Activated T-cell treated with anti-CD3 and anti-CD28 coated beads, Interleukin-2, amount 50 U/mL, for 4 hours (primary cell): ENCODE measurements around the gene SON. TPM values are rescaled to one million over a fixed set of nuclear protein-coding genes. Genes with fewer than 3 reads are reported as not detected.
"Not testable (repeated sequence)": the region's sequence is repeated elsewhere in the genome, so short reads cannot be mapped to it uniquely, and the experiment has no call there.

Experiments used
- ATAC-seq, 2 donors: fragments of 200-7000 bp; cut with Tn5 transposase; one replicate each; pipeline ENCODE4 v1.10.0; 2021
- DNase-seq: peaks from one replicate; pipeline ENCODE4 v3.0.0-alpha.2; 2020
- H3K27me3 Mint-ChIP-seq: one replicate; pipeline ENCODE4 v1.8.0; 2021; ENCODE audit warnings: low read depth, mixed read lengths
- H3K36me3 Mint-ChIP-seq: one replicate; pipeline ENCODE4 v1.8.0; 2022; ENCODE audit warnings: mixed read lengths; ENCODE audit not compliant: insufficient read depth
- H3K4me1 Mint-ChIP-seq: one replicate; pipeline ENCODE4 v1.8.0; 2021; ENCODE audit warnings: low read depth, mixed read lengths
- H3K4me3 Mint-ChIP-seq: one replicate; pipeline ENCODE4 v1.8.0; 2021; ENCODE audit warnings: mild to moderate bottlenecking, moderate library complexity, mixed read lengths
- H3K9me3 Mint-ChIP-seq: one replicate; pipeline ENCODE4 v1.8.0; 2021; ENCODE audit warnings: mixed read lengths
- total RNA-seq, 3 donors: library from RNA; stranded (reverse); gene quantifications; one replicate each; pipeline ENCODE4 v1.2.1, GENCODE V29; 2021

The SON gene
- 100 to 1,000 TPM; 322 to 350 (median 332) TPM for total RNA-seq

- peak; percentile 92 to 95 for ATAC-seq
- peaks cover 36% of the 10 kb centered on the region for H3K4me1 Mint-ChIP-seq
- H3K27me3 Mint-ChIP-seq = no peaks in the 10 kb centered on the region
- H3K9me3 Mint-ChIP-seq = no peaks in the 10 kb centered on the region
- DNase-seq = peak; percentile 95
- peaks cover 1% of the 10 kb centered on the region for H3K36me3 Mint-ChIP-seq
- peak within 1 kb of the TSS; percentile 99 for H3K4me3 Mint-ChIP-seq
Measured at GRCh38 chr21:33542640-33543504, at the start of gene SON. TSS of gene SON (plus strand) at chr21:33543038. CDS start at chr21:33543093, 55 bp downstream.

- Mint-ChIP-seq H3K9me3 (no peaks in the 10 kb centered on the region), H3K4me3 (no peak overlapping the region), H3K4me1 (peaks cover 10% of the 10 kb centered on the region), H3K27me3 (no peaks in the 10 kb centered on the region), H3K36me3 (no peaks in the 10 kb centered on the region)
- ATAC-seq (no peak), DNase-seq (no peak)
Measured at GRCh38 chr21:33493756-33494155, 49.1 kb upstream of the SON start.

- no peak for DNase-seq
- H3K9me3 Mint-ChIP-seq = no peaks in the 10 kb centered on the region
- no peak overlapping the region for H3K4me3 Mint-ChIP-seq
- H3K4me1 Mint-ChIP-seq = peaks cover 9% of the 10 kb centered on the region
- H3K27me3 Mint-ChIP-seq = no peaks in the 10 kb centered on the region
- ATAC-seq = no peak
- H3K36me3 Mint-ChIP-seq = no peaks in the 10 kb centered on the region
Measured at GRCh38 chr21:33495743-33496142, 47.1 kb upstream of the SON start.

- Mint-ChIP-seq H3K36me3 (no peaks in the 10 kb centered on the region), H3K4me3 (no peak overlapping the region), H3K9me3 (no peaks in the 10 kb centered on the region), H3K4me1 (peaks cover 5% of the 10 kb centered on the region), H3K27me3 (no peaks in the 10 kb centered on the region)
- DNase-seq (no peak), ATAC-seq (no peak)
Measured at GRCh38 chr21:33496345-33496744, 46.5 kb upstream of the SON start.

- ATAC-seq = no peak
- no peaks in the 10 kb centered on the region for H3K4me1 Mint-ChIP-seq
- H3K9me3 Mint-ChIP-seq = peaks cover 5% of the 10 kb centered on the region
- no peak for DNase-seq
- H3K27me3 Mint-ChIP-seq = no peaks in the 10 kb centered on the region
- no peak overlapping the region for H3K4me3 Mint-ChIP-seq
- H3K36me3 Mint-ChIP-seq = peaks cover 44% of the 10 kb centered on the region
Measured at GRCh38 chr21:33505833-33506232, 37.0 kb upstream of the SON start.

- not testable (repeated sequence) for DNase-seq, H3K4me1 Mint-ChIP-seq, H3K4me3 Mint-ChIP-seq, H3K27me3 Mint-ChIP-seq, ATAC-seq, H3K9me3 Mint-ChIP-seq
- H3K36me3 Mint-ChIP-seq = peaks cover 52% of the 10 kb centered on the region
Measured at GRCh38 chr21:33507003-33507402, 35.8 kb upstream of the SON start.

GRCh38 chr21:33510826-33511225 is 32.0 kb upstream of the SON start:
- DNase-seq (no peak), ATAC-seq (no peak)
- peaks cover 4% of the 10 kb centered on the region for H3K4me1 Mint-ChIP-seq
- no peak overlapping the region for H3K4me3 Mint-ChIP-seq
- peaks cover 5% of the 10 kb centered on the region for H3K9me3 Mint-ChIP-seq
- H3K36me3 Mint-ChIP-seq = peaks cover 53% of the 10 kb centered on the region
- H3K27me3 Mint-ChIP-seq = no peaks in the 10 kb centered on the region

- no peak for DNase-seq
- peaks cover 55% of the 10 kb centered on the region for H3K36me3 Mint-ChIP-seq
- peaks cover 4% of the 10 kb centered on the region for H3K4me1 Mint-ChIP-seq
- no peak for ATAC-seq
- H3K27me3 Mint-ChIP-seq = no peaks in the 10 kb centered on the region
- H3K9me3 Mint-ChIP-seq = peaks cover 5% of the 10 kb centered on the region
- H3K4me3 Mint-ChIP-seq = no peak overlapping the region
Measured at GRCh38 chr21:33511639-33512038, 31.2 kb upstream of the SON start.

- no peak for ATAC-seq
- no peak for DNase-seq
- peaks cover 57% of the 10 kb centered on the region for H3K36me3 Mint-ChIP-seq
- no peak overlapping the region for H3K4me3 Mint-ChIP-seq
- peaks cover 4% of the 10 kb centered on the region for H3K4me1 Mint-ChIP-seq
- H3K9me3 Mint-ChIP-seq = no peaks in the 10 kb centered on the region
- no peaks in the 10 kb centered on the region for H3K27me3 Mint-ChIP-seq
Measured at GRCh38 chr21:33512481-33512880, 30.4 kb upstream of the SON start.

GRCh38 chr21:33514229-33514628 is 28.6 kb upstream of the SON start:
- peaks cover 56% of the 10 kb centered on the region for H3K36me3 Mint-ChIP-seq
- no peaks in the 10 kb centered on the region for H3K9me3 Mint-ChIP-seq
- DNase-seq = no peak
- no peaks in the 10 kb centered on the region for H3K27me3 Mint-ChIP-seq
- H3K4me1 Mint-ChIP-seq = peaks cover 4% of the 10 kb centered on the region
- peak; percentile 41 to 48 for ATAC-seq
- H3K4me3 Mint-ChIP-seq = no peak overlapping the region

GRCh38 chr21:33518899-33519298 is 23.9 kb upstream of the SON start:
- Mint-ChIP-seq H3K36me3 (peaks cover 50% of the 10 kb centered on the region), H3K4me3 (no peak overlapping the region), H3K4me1 (peaks cover 4% of the 10 kb centered on the region), H3K27me3 (no peaks in the 10 kb centered on the region), H3K9me3 (no peaks in the 10 kb centered on the region)
- ATAC-seq (no peak), DNase-seq (no peak)

GRCh38 chr21:33522297-33522952 is 20.4 kb upstream of the SON start:
- H3K27me3 Mint-ChIP-seq = no peaks in the 10 kb centered on the region
- ATAC-seq (no peak), DNase-seq (no peak)
- no peak overlapping the region for H3K4me3 Mint-ChIP-seq
- H3K4me1 Mint-ChIP-seq = no peaks in the 10 kb centered on the region
- peaks cover 30% of the 10 kb centered on the region for H3K36me3 Mint-ChIP-seq
- H3K9me3 Mint-ChIP-seq = no peaks in the 10 kb centered on the region

- Mint-ChIP-seq H3K4me3 (no peak overlapping the region), H3K36me3 (peaks cover 29% of the 10 kb centered on the region), H3K9me3 (no peaks in the 10 kb centered on the region), H3K27me3 (no peaks in the 10 kb centered on the region), H3K4me1 (no peaks in the 10 kb centered on the region)
- ATAC-seq = no peak
- no peak for DNase-seq
Measured at GRCh38 chr21:33522953-33523349, 19.9 kb upstream of the SON start.

- H3K27me3 Mint-ChIP-seq = no peaks in the 10 kb centered on the region
- H3K4me3 Mint-ChIP-seq = no peak overlapping the region
- ATAC-seq (no peak), DNase-seq (no peak)
- no peaks in the 10 kb centered on the region for H3K9me3 Mint-ChIP-seq
- no peaks in the 10 kb centered on the region for H3K4me1 Mint-ChIP-seq
- peaks cover 46% of the 10 kb centered on the region for H3K36me3 Mint-ChIP-seq
Measured at GRCh38 chr21:33531007-33531406, 11.8 kb upstream of the SON start.

GRCh38 chr21:33537212-33537611 is 5.6 kb upstream of the SON start:
- H3K4me3 Mint-ChIP-seq = no peak overlapping the region
- peaks cover 29% of the 10 kb centered on the region for H3K36me3 Mint-ChIP-seq
- no peaks in the 10 kb centered on the region for H3K9me3 Mint-ChIP-seq
- H3K4me1 Mint-ChIP-seq = peaks cover 20% of the 10 kb centered on the region
- ATAC-seq = no peak
- no peak for DNase-seq
- H3K27me3 Mint-ChIP-seq = no peaks in the 10 kb centered on the region
